A673 (cell line): ENCODE data around the gene NECTIN1. TPM values are rescaled to one million over a fixed set of nuclear protein-coding genes. Genes with fewer than 3 reads are reported as not detected.

ENCODE experiments used
- BruUV-seq: library from RNA; stranded (reverse); fragments of 400-500 nt; replicated peaks from 2 replicates; lab custom pipeline; 2021; lab: Mats Ljungman, UMichigan
- CTCF ChIA-PET: fragments of 300-600 bp; sonication (Branson Sonifier 250); formaldehyde crosslinking; loops from one replicate; lab custom pipeline; 2022; ENCODE audit warnings: antibody characterized with exemption; lab: Charles Lee
- POLR2A ChIA-PET: fragments of 300-600 bp; sonication (Branson Sonifier 250); formaldehyde crosslinking; loops from one replicate; lab custom pipeline; 2022; ENCODE audit warnings: antibody characterized with exemption; ENCODE audit not compliant: low non-redundant PET; lab: Charles Lee
- DNase-seq: peaks from one replicate; pipeline ENCODE4 v3.0.0-alpha.2; 2015; ENCODE audit warnings: low spot score
- H3K27ac ChIP-seq: fragments of 200-600 bp; sonication (generic); 2 replicates; pipeline ENCODE4 v1.5.1; 2016; ENCODE audit warnings: mixed run types, low read depth, mild to moderate bottlenecking, mixed read lengths, antibody characterized with exemption, low read length; ENCODE audit not compliant: poor library complexity, severe bottlenecking
- H3K27me3 ChIP-seq: fragments of 200-600 bp; sonication (generic); replicated peaks from 2 replicates; pipeline ENCODE4 v1.6.1; 2017; ENCODE audit warnings: mixed run types, low read depth, mild to moderate bottlenecking, mixed read lengths, antibody characterized with exemption, low read length; ENCODE audit not compliant: insufficient read depth, poor library complexity
- H3K36me3 ChIP-seq: fragments of 200-600 bp; sonication (generic); 2 replicates; pipeline ENCODE4 v1.6.1; 2016; ENCODE audit warnings: mixed run types, mild to moderate bottlenecking, mixed read lengths, antibody characterized with exemption, low read length; ENCODE audit not compliant: insufficient read depth, poor library complexity, severe bottlenecking
- H3K4me1 ChIP-seq: fragments of 200-600 bp; sonication (generic); 2 replicates; pipeline ENCODE4 v1.6.1; 2017; ENCODE audit warnings: mixed run types, mild to moderate bottlenecking, mixed read lengths, antibody characterized with exemption, low read length; ENCODE audit not compliant: insufficient read depth, poor library complexity, severe bottlenecking
- H3K4me3 ChIP-seq: fragments of 200-600 bp; sonication (generic); 2 replicates; pipeline ENCODE4 v1.5.1; 2016; ENCODE audit warnings: low read depth, mixed run types, mild to moderate bottlenecking, mixed read lengths, low read length; ENCODE audit not compliant: poor library complexity, severe bottlenecking
- H3K9me3 ChIP-seq: fragments of 200-600 bp; sonication (generic); 2 replicates; pipeline ENCODE4 v1.6.1; 2016; ENCODE audit warnings: mixed run types, low read depth, mild to moderate bottlenecking, mixed read lengths, antibody characterized with exemption, low read length; ENCODE audit not compliant: poor library complexity, severe bottlenecking
- EZH2 ChIP-seq: fragments of 200-600 bp; sonication (generic); IDR thresholded peaks from 2 replicates; pipeline ENCODE4 v1.6.1; 2017; ENCODE audit warnings: borderline replicate concordance, low read depth, mild to moderate bottlenecking, mixed read lengths, antibody characterized with exemption, low read length; ENCODE audit not compliant: poor library complexity, severe bottlenecking
- intact Hi-C: fragments of 100-400 bp; cut with micrococcal nuclease; formaldehyde crosslinking; loops from one replicate; pipeline ENCODE4 v1.10.0; 2022; ENCODE audit not compliant: unreplicated experiment
- total RNA-seq: library from RNA; stranded (reverse); gene quantifications from 2 replicates; pipeline ENCODE4 v1.2.3, GENCODE V29; 2021
- TF ChIP-seq, protein P1 (sequence below): fragments of 300-800, 200-600 bp; sonication (generic); conservative IDR thresholded peaks from 2 replicates; pipeline ENCODE4 v1.5.1; 2017; ENCODE audit warnings: low read depth, mild to moderate bottlenecking, antibody characterized with exemption, low read length, moderate library complexity, mixed read lengths

NECTIN1 gene
- total RNA-seq, 1 experiment from 2014 or later: 10.1 TPM

DNA sequence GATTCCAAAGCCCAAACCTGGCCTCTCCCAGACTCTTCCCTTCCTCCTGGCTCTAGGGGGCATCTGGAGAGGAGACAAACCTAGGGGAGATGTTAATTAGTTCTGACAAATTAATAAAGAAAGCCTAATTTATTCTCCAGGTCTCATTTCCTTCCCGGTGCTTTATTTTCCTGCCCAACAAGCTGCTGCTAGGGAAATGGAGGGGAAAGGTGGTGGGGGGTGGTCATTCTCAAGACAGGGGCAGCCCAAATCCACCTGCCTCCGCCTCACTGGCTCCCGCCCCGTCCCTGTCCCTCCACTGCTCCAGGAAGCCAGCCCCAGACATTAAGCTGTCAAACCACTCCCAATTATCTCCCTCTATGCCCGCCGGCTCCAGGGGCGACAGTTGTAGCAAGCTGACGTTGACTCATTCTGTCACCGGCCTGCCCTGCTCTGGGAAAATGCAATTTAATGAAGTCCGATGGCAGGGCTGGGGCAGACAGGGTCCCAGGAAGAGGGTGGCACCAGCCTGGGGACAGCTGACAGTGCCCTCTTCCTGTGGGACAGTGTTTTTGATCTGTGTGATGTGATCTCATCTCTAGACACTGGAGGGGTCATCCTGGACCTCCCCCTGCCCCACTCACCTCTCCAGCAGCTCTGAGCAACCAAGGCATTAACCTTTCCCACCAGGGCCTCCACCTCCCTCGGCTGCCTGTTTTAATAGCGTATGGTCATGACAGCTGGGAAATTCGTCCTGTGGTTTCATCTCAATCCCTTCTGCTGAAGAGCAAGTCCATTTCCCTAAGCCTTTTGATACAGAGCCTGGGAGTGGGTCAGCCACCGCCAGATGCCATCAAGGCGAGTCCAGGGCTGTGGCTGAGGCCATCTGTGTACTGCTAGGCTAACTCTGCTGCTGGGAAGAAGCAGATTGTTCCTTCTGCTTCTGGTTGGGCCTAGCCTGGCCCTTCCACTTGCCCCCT lies 27.1 kb downstream of the NECTIN1 start:
- H3K4me3 ChIP-seq: no peak overlapping the region
- no peaks in the 10 kb centered on the region for H3K27me3 ChIP-seq
- H3K27ac ChIP-seq: no peak overlapping the region
- TF ChIP-seq, protein P1, sequence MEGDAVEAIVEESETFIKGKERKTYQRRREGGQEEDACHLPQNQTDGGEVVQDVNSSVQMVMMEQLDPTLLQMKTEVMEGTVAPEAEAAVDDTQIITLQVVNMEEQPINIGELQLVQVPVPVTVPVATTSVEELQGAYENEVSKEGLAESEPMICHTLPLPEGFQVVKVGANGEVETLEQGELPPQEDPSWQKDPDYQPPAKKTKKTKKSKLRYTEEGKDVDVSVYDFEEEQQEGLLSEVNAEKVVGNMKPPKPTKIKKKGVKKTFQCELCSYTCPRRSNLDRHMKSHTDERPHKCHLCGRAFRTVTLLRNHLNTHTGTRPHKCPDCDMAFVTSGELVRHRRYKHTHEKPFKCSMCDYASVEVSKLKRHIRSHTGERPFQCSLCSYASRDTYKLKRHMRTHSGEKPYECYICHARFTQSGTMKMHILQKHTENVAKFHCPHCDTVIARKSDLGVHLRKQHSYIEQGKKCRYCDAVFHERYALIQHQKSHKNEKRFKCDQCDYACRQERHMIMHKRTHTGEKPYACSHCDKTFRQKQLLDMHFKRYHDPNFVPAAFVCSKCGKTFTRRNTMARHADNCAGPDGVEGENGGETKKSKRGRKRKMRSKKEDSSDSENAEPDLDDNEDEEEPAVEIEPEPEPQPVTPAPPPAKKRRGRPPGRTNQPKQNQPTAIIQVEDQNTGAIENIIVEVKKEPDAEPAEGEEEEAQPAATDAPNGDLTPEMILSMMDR: no peak
- no peak for TF ChIP-seq EZH2
- ChIA-PET POLR2A (no interaction called here), CTCF (no interaction called here)
- no peaks in the 10 kb centered on the region for H3K4me1 ChIP-seq
- H3K36me3 ChIP-seq: no peaks in the 10 kb centered on the region
- BruUV-seq: no TSS peak
- intact Hi-C loops: no loop called here
- DNase-seq: peak; percentile 25
- H3K9me3 ChIP-seq: no peaks in the 10 kb centered on the region

DNA sequence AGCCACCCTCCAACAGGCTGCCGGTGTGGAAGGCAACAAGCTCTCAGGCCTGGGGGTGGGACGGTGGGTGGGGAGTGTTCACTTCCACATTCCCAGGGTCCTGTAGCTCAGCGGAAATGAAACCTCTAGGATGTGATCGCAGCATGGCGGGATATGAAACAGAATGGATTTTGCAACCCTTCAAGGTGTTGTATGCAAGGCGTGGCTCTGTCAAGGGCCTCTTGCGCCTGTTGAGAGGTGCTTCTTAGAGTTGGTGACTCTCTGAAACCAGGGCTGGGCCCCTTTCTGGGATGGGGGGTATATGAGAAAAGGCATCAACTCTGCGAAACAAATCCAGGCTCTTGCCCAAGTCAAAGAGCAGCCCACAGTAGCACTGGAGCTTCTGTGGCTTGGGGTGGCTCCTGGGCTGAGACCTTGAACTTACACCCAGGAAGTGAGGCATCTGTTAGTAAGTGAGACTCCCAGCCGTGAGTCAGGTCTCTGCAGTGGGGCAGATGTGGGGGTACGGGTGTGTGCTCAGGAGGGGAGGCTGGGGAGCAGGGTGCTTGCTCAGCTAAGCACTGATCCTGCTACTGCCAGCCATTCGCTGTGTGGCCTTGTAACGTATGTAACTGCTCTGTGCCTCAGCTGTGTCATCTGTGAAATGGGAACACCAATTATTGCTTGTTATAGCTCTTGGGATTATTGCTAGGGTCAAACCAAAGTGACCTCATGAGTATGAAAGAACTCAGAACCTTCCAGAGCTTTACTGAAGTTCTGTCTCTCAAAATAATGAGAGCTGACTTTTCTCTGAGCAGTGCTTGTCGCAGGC lies 28.3 kb downstream of the NECTIN1 start:
- Histone ChIP-seq H3K4me3 (no peak overlapping the region), H3K27ac (no peak overlapping the region), H3K36me3 (no peaks in the 10 kb centered on the region), H3K27me3 (no peaks in the 10 kb centered on the region), H3K9me3 (no peaks in the 10 kb centered on the region), H3K4me1 (no peaks in the 10 kb centered on the region)
- no peak for DNase-seq
- intact Hi-C loops: no loop called here
- CTCF ChIA-PET: interaction anchor here (0.7 kb wide), 1 partner anchor 12 kb away, joined by 3 read pairs; no protein-coding TSS in a partner anchor
- TF ChIP-seq, protein P1: no peak
- TF ChIP-seq EZH2: no peak
- BruUV-seq: no TSS peak
- POLR2A ChIA-PET: interaction anchor here (0.6 kb wide), 1 partner anchor 36 kb away, joined by 3 read pairs; no protein-coding TSS in a partner anchor

DNA sequence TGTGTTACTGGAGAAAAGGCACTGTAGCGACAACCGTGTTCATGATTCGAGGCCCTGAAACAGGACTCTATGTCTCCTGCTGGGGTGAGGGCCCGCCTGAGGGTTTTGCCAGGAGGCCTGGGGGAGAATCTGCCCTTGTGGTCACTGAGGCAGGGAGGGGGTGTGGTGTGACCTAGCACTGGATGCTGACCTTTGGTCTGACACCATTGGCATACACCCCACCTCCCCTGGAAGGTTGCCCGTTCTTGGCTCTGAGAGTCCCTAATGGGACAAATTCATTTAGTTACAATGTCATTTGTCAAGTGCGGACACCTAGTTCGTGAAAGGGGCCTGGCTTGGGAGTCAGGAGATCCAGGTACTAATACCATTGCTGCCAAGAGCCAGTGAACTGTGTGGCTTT lies 29.0 kb downstream of the NECTIN1 start:
- Histone ChIP-seq H3K9me3 (no peaks in the 10 kb centered on the region), H3K27me3 (no peaks in the 10 kb centered on the region), H3K36me3 (no peaks in the 10 kb centered on the region), H3K27ac (no peak overlapping the region), H3K4me1 (no peaks in the 10 kb centered on the region), H3K4me3 (no peak overlapping the region)
- intact Hi-C loops: no loop called here
- ChIA-PET POLR2A (no interaction called here), CTCF (no interaction called here)
- DNase-seq: no peak
- TF ChIP-seq EZH2: no peak
- TF ChIP-seq, protein P1: no peak
- no TSS peak for BruUV-seq
